Kidney capillary endothelial cell (primary cell): ENCODE data around the gene BRD3.
"Not testable (repeated sequence)": the region's sequence is repeated elsewhere in the genome, so short reads cannot be mapped to it uniquely, and the experiment has no call there.

Source experiments
- DNase-seq: peaks from one replicate; pipeline ENCODE4 v3.0.0-alpha.2; 2018; ENCODE audit warnings: low spot score

The BRD3 gene

GRCh38 chr9:134067904-134068743, at the start of gene BRD3:
Gene BRD3, minus strand, starts transcription at chr9:134068026. Its CDS starts 14,549 bp downstream, at chr9:134053477.
- peak; percentile 71 for DNase-seq

- DNase-seq = no peak
Observed at GRCh38 chr9:134112561-134112960, 44.7 kb upstream of the BRD3 start.

GRCh38 chr9:134111064-134111463, 43.2 kb upstream of the BRD3 start:
- no peak for DNase-seq

- no peak for DNase-seq
Observed at GRCh38 chr9:134103391-134103998, 35.7 kb upstream of the BRD3 start.

GRCh38 chr9:134101623-134102149, 33.9 kb upstream of the BRD3 start:
- DNase-seq = no peak

GRCh38 chr9:134101133-134101532, 33.3 kb upstream of the BRD3 start:
- DNase-seq = not testable (repeated sequence)

GRCh38 chr9:134100040-134100439, 32.2 kb upstream of the BRD3 start:
- no peak for DNase-seq

- DNase-seq = peak; percentile 18
Observed at GRCh38 chr9:134099123-134099761, 31.4 kb upstream of the BRD3 start.

GRCh38 chr9:134089972-134090371, 22.1 kb upstream of the BRD3 start:
- no peak for DNase-seq

- DNase-seq = no peak
Observed at GRCh38 chr9:134088063-134088725, 20.4 kb upstream of the BRD3 start.

- DNase-seq = no peak
Observed at GRCh38 chr9:134085674-134086073, 17.8 kb upstream of the BRD3 start.

- DNase-seq = no peak
Observed at GRCh38 chr9:134083451-134083850, 15.6 kb upstream of the BRD3 start.

- no peak for DNase-seq
Observed at GRCh38 chr9:134076644-134077043, 8.8 kb upstream of the BRD3 start.

- DNase-seq = not testable (repeated sequence)
Observed at GRCh38 chr9:134075689-134076088, 7.9 kb upstream of the BRD3 start.

- no peak for DNase-seq
Observed at GRCh38 chr9:134073500-134073899, 5.7 kb upstream of the BRD3 start.

- DNase-seq = not testable (repeated sequence)
Observed at GRCh38 chr9:134072683-134073082, 4.9 kb upstream of the BRD3 start.

- DNase-seq = no peak
Observed at GRCh38 chr9:134071149-134071548, 3.3 kb upstream of the BRD3 start.

- no peak for DNase-seq
Observed at GRCh38 chr9:134069480-134070399, 1.9 kb upstream of the BRD3 start.

GRCh38 chr9:134068744-134069479, 1.1 kb upstream of the BRD3 start:
- DNase-seq = no peak
